ENCODE measurements around the gene TFAM. TPM values are rescaled to one million over a fixed set of nuclear protein-coding genes. Genes with fewer than 3 reads are reported as not detected.

TFAM gene
- 33.2 TPM for total RNA-seq
- long read RNA-seq, full-length matches to known transcripts = 12 of 15 reads
- long read RNA-seq, partial matches to known transcripts = 2 of 15 reads
- long read RNA-seq, other reads (novel, unspliced or antisense) = 1 of 15 reads

DNA sequence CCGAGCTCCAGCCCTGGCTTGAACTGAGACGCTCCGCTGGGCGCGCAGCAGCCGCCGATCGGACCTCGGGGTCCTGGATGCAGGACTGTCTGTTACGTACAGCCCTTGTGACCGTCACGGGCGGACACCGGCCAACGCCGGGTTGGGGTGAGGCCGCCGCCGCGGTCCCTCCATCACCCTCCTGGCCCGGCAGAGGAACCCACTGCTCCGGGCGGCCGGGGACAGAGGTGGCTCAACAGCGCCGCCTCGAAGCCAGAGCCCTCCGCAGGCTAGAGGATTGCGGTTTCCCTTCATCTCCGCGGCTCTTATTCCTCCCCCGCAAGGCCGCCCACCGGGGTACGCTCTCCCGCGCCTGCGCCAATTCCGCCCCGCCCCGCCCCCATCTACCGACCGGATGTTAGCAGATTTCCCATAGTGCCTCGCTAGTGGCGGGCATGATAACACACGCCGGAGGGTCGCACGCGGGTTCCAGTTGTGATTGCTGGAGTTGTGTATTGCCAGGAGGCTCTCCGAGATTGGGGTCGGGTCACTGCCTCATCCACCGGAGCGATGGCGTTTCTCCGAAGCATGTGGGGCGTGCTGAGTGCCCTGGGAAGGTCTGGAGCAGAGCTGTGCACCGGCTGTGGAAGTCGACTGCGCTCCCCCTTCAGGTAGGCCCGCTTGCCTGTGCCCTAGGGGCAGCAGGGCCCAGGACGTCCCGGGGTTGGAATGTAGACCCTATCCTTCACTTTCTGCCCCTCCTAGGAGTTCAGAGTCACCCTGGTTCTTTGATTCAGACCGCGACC, at the start of gene TFAM:
TSS of gene TFAM (plus strand) at position 412 of the 785 bp plus-strand sequence. CDS start at position 550, 138 bp downstream.
- intact Hi-C loops (cut with micrococcal nuclease) = loop anchor here (10.0 kb wide), 2 partner anchors 50 to 210 kb away; partner anchors contain the start of gene UBE2D1
- DNase-seq = peak; percentile 98

DNA sequence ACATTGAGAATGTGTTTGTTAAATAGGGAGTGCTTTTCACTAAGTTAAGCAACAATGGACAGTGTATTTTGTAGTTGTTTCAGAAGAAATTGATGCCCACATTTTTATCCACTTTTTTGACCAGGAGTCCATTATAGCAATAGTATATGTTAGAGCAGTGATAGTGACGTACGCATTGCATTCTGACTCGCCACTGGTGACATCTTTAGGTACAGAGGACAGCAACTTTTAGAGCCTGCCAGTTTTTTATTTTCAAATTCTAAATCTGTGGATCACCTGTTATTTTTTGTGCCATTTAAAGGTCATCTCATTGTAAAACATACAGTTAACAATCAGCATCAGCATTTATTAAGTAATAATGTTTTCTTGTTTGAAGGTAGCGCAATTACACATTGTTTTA, 49.0 kb upstream of the TFAM start:
- intact Hi-C loops (cut with micrococcal nuclease) = loop anchor here (10.0 kb wide), 1 partner anchor 49 kb away; the partner anchor contains the start of gene TFAM
- ATAC-seq (no peak), DNase-seq (no peak)

More for the DNA sequence above, at the start of gene TFAM:
- peak; percentile 99 for ATAC-seq

DNA sequence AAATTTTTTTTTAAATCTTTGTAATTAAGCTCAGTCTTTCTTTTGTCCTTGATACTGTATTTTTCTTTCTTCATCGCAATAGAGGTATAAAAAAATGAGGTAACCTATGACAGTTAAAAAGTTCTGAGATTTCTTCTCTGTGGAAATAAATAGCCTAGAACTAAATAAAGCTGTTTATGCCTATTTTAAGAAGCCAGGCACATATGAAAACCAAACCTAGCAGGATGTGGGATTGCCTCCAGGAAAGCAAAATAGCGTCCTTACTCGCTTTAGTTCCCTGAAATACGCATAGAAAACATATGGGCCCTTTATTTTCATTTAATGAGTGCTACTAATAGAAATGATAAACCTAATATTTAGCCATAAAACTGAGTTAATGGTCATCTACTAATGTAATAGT, 43.8 kb upstream of the TFAM start:
- ATAC-seq = peak; percentile 44
- intact Hi-C loops (cut with micrococcal nuclease) = no loop called here
- no peak for DNase-seq

DNA sequence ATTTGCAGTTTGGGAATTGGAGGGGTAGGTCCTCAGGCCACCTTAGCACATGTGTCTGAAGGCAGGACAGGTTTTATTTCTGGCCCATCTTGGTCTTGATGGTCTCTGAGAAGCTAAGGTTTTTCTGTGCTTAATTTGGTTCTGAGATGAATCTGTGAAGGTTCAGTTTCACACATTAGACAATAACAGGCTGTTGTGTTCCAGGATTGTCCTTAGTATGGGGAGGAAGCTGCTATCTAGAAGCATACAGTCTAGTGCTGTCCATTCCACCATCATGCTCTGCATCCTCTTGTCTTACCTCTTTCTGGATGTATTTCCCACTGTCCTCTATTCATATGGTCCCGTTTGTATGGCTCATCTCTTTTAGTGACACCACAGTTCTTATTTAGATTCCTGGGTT, 43.3 kb upstream of the TFAM start:
- ATAC-seq (peak; percentile 43), DNase-seq (no peak)
- intact Hi-C loops (cut with micrococcal nuclease) = no loop called here

DNA sequence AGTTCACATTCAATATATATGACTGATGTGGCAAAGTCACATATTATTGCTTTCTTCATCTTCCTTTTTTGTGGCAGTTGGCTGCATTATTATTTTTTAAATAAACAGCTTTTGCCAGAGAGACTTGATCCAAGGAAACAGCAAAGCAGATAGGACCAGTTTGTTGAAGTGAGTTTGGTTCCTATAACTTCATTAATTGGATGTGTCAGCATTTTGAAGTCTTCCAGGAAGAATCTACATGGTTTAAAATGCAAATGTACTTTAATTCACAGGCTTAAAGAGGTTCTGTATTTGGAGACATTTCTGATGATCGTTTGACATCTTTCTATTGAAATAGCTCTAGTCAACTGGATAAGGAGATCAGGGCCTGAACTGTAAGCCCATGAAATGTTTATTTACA, 37.2 kb upstream of the TFAM start:
- intact Hi-C loops (cut with micrococcal nuclease) = no loop called here
- ATAC-seq (no peak), DNase-seq (no peak)

DNA sequence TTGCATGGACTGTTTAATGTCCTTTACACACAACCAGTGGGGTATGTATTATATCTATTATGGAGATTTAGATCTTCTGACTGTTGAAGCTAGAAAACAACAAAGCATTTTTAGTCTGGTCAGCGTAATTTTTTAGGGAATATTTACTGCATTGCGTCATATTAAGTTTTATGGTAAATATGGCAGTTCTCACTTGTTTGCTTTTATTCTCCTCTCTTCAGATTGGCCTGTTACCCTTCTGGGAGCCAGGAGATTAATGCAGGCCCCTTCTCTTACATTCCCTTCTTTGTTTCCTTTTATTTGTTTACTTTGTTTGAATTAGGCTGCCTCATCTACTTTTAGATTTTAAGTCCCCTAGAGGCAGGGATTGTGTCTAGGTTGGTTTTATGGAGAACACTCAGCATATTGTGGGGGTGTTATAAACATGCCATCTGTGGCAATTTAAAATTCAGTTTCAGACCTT, 36.6 kb upstream of the TFAM start:
- DNase-seq (no peak), ATAC-seq (no peak)
- intact Hi-C loops (cut with micrococcal nuclease) = no loop called here

DNA sequence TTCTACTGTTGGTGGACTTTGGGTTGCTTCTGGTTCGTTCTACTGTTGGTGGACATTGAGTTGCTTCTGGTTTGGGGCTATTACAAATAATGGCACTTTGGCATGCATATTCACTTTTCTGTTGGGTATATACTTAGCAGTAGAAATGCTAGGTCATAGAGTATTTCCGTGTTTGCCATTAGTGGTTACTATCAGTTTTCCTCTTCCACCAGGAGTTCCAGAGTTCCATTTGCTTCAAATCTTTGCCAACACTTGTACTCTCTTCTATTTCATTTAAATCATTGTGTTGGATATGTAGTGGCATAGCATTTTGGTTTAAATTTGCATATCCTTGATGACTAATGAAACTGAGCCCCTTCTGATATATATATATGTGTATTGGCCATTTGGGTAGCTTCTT, 35.2 kb upstream of the TFAM start:
- intact Hi-C loops (cut with micrococcal nuclease) = no loop called here
- ATAC-seq = no peak
- DNase-seq = no peak

DNA sequence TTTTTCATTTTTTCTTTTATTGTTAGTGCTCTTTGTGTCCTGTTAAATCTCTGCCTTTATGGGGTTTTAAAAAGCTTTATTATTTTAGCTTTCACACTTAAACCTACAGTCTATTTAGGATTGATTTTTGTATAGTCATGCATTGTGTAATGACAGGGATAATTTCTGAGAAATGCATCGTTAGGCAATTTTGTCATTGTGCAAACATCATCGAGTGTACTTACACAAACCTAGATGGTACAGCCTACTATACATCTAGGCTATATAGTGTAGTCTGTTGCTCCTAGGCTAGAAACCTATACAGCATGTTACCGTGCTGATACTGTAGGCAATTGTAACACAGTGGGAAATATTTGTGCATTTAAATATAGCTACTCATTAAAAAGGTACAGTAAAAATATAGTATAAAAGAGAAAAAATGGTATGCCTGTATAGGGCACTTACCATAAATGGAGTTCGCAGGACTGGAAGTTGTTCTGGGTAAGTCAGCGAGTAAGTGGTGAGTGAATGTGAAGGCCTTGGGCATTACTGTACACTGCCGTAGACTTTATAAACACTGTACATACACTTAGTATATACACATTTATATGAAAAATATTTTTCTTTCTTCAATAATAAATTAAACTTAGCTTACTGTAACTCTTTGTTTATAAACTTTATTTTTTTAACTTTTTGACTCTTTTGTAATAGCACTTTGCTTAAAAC, 34.4 kb upstream of the TFAM start:
- intact Hi-C loops (cut with micrococcal nuclease) = no loop called here
- peak; percentile 45 for ATAC-seq
- no peak for DNase-seq

DNA sequence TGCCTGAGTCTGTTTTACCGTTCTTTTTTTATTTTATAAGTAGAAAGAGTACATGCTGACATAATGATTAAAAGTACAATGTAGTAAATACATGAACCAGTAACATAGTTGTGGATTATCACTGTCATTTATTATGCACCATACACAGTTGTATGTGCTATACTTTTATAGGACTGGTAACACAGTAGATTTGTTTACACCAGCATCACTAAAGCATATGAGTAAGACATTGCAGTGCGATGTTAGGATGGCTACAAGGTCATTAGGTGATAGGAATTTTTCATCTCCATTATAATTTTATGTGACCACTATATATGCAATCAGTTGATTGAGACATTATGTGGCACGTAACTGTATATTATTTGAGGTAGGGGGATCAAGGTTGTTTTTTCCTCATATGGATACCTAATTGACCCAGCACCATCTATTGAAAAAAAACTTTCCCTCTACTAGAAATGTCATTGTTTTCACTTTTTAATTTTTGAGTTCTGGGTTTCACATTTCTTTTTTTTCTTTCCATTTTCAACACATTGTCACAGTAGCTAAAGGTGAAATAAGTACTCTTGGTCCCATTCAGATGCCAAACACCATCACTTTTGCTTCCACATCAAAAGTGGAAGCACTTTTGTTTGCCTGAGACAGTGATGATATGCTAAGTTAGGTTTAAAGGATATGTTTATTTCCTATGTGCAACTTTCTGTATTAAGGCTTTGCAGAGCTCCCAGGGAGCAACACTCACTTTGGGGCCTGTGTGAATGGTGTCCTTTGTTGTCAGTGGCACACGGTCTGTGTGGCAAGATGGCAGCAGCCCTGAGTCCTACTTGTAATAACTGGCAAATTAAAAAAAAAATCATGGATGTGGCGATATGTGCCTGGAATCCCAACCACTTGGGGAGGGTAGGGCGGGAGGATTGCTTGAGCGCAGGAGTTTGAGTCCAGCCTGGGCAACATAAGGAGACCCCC, 33.3 kb upstream of the TFAM start:
- no peak for ATAC-seq
- intact Hi-C loops (cut with micrococcal nuclease) = no loop called here
- no peak for DNase-seq

DNA sequence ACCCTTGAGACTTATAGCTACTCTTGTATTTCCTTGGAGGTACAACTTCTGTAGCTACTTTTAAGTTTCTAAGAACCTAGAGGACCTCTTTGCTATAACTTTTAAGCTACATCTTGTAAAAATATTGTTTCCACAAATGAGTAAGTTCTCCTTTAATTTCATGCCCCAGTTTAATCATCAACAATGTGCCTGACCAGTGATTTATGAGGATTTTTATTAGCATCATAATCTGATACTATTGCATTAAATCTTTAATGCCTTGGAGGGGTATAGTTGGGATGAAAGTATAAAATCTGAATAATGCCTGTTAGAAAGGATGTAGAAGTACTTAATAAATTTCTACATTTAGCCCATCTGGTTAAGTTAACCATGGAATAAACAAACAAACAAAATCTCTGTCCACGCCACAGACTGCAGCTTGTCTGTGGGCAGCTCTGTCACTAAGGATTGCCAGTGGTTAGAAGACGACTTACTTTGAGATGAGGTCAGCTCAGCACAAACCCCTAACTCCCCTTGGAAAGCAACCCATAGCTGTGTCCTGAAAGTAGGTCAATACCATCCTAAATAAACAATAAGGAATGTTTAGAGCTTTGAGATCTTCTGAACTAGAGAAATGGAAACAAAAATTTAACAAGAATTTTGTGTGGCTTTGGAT, 32.1 kb upstream of the TFAM start:
- DNase-seq (no peak), ATAC-seq (no peak)
- intact Hi-C loops (cut with micrococcal nuclease) = no loop called here

DNA sequence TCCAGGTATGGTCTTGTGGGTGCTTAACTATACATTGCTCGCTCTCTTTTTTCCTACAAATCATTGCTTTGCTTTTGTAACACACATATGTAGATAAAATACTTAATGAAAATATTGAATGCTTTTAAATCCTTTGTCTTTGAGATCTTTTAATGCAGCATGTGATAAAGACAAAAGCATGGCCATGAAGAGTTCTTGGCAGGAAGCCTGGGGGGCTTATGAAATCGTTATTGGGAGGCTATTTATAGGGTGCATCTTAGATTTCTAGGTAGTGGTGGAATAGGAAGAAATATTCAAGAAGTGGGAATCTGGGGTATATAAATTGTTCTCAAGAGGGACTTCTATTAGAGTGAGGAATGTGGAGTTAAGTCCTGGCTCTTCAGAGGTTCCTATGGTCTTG, 28.5 kb upstream of the TFAM start:
- ATAC-seq (no peak), DNase-seq (no peak)
- intact Hi-C loops (cut with micrococcal nuclease) = no loop called here

DNA sequence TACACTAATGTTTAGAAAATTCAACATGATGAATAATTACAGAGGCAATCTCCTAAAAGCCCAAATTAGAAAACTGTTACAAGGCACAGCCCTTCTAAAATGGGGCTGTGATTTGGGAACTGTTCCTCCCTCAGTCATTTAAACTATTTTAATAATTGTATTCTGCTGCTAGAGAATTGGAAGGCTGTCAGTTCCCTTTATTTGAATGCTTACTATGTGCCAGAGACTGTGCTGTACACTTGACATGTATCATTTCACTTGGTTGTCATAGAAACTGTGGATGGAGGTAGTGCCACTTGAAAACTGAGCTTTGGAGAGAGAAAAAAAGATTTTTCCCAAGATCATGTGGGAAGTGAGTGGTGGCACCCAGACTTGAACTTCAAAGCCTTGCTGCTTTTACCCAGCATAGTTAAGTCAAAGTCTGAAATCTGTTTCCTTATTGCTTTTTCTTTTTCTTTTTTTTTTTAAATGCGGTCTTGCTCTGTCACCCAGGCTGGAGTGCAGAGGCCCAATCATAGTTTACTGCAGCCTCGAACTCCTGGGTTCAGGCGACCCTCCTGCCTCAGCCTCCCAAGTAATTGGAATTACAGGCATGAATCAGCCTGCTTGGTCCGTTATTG, 26.8 kb upstream of the TFAM start:
- DNase-seq (no peak), ATAC-seq (peak; percentile 71)
- intact Hi-C loops (cut with micrococcal nuclease) = no loop called here

DNA sequence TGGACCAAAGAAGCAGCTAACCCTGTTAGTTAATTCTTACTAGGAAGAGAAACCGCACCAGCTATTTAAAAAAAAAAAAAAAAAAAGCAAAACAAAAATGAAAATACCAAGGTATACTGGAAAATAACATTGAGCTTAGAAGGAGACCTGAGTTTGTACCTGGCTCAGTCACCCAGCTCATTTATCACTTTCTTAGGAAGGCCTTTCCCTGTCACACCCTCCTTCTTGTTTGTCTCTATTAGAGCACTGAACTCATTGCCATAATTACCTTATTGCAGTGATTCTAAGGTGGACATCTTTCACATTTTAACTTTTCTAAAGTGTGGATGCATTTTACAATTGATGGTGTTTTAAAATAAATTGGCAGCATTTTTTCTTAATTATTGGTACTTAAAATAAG, 26.3 kb upstream of the TFAM start:
- intact Hi-C loops (cut with micrococcal nuclease) = no loop called here
- ATAC-seq (no peak), DNase-seq (no peak)

DNA sequence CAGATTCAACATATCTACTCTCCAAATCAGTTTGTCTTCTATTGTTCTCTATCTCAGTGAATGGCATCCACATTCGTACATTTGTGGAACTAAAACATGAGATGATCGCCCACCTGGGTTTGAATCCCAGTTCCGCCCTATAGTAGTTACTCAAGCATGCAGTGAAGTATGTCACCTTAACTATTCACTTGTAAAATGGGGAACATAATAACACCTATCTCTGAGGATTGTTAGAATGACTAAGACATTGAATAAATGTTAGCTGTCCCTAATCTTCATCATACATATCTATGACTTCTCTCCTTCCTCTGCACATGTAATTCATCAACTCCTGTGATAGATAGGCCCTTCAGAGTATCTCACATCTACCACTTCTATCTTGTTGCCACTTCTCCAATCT, 25.7 kb upstream of the TFAM start:
- no peak for DNase-seq
- intact Hi-C loops (cut with micrococcal nuclease) = no loop called here
- ATAC-seq = no peak

DNA sequence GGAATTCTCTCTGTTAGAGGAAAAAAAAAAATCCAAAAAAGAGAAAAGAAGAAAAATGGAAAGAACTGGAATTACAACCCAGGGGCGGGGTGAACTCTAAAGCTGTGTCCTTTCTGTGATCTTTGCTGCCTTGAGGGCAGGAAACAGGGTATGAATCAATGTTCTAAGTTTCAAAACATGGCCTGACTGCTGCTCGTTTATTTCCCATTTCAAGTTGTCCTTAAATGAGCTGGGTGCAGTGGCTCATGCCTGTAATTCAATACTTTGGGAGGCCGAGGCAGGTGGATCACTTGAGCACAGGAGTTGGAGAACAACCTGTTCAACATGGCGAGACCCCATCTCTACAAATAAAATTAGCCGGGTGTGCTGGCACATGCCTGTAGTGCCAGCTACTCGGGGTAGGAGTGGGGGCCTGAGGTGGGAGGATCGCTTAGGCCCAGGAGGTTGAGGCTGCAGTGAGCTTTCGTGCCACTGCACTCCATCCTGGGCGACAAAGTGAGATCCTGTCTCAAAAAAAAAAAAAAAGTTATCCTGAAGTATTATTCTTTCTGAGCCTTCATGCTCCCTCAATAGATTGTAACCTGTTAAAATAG, 24.7 kb upstream of the TFAM start:
- ATAC-seq = peak; percentile 12

DNA sequence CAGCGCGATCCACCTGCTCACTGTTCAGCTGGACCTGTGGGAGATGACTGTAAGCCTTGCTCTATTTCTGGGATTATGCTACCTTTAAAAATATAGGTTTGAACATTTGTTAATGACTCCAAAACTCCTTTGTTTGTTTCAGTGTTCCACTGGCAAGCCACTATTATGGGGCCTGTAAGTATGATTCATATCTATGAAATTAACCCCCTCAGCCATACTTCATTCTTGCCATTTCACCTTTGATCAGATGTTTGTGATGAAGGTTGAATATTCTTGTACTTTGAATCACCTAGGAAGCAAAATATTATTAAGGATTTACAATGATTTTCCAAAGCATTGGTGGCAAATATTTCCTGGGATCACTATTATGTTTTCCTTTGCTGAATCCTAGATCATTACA, 23.9 kb upstream of the TFAM start:
- no peak for ATAC-seq
- no peak for DNase-seq
- intact Hi-C loops (cut with micrococcal nuclease) = no loop called here

More for the DNA sequence above, 24.7 kb upstream of the TFAM start:
- no peak for DNase-seq
- intact Hi-C loops (cut with micrococcal nuclease) = no loop called here

DNA sequence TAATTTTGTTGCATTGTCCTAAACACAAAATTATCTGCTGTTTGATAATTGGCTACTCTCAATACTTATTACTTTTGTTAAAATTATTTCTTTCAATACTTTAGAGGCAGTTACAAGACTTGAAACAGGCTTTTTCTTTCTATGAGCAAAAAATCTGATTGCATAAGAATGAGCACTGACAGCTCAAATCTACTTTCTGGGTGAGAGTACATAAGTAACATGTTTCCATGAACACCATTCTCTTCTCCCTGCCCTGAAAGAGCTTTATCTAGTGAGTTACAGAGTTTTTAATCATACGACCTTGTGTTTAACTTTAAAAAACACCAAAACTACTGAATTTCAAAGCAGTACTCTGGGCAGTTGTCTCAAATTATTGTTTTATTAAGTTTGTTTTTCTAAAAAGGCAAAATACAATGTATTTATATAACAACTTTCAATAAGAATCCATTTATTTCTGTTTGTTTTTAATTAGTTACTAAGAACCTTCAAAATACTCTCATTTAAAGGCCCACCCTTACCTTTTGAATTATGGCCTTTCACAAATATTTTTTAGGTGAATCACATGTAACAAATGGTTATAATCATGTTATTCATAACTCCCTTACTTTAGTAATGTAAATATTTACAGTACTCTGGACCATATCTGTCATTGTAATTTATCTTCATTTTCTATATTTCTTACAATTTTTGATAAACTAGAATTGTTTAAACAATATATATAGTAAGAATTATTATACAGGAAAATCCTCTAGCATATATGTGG, 23.0 kb upstream of the TFAM start:
- ATAC-seq (no peak), DNase-seq (no peak)
- intact Hi-C loops (cut with micrococcal nuclease) = no loop called here
